GM12891 (cell line): ENCODE results near the gene LFNG.
"Not testable (repeated sequence)": the region's sequence is repeated elsewhere in the genome, so short reads cannot be mapped to it uniquely, and the experiment has no call there.

Experiments used
- POLR2A ChIP-seq: IDR thresholded peaks from 2 replicates; pipeline ENCODE4 v1.6.1; 2011; ENCODE audit warnings: low read depth, low read length, control low read depth
- POLR2AphosphoS5 ChIP-seq: IDR thresholded peaks from 2 replicates; pipeline ENCODE4 v1.6.1; 2011; ENCODE audit warnings: low read depth, low read length, control low read depth
- SPI1 ChIP-seq: IDR thresholded peaks from 2 replicates; pipeline ENCODE4 v1.6.1; 2011; ENCODE audit warnings: low read depth, low read length, control low read depth
- TAF1 ChIP-seq: IDR thresholded peaks from 2 replicates; pipeline ENCODE4 v1.6.1; 2011; ENCODE audit warnings: low read depth, low read length, control low read depth

GRCh38 chr7:2534214-2534613 lies 14.6 kb downstream of the LFNG start:
- not testable (repeated sequence) for TF ChIP-seq POLR2AphosphoS5, POLR2A, TAF1, SPI1
